HAP-1 (cell line): ENCODE measurements around the gene GRP.

Experiments
- DNase-seq, 2 experiments: peaks; one replicate each; pipeline ENCODE4 v3.0.0-alpha.2; 2016 to 2020; ENCODE audit warnings: low spot score in 2 of 2
- H3K27me3 ChIP-seq: fragments of 250-450 bp; sonication (Bioruptor Pico); 2 replicates; pipeline ENCODE4 v1.5.1; 2020; ENCODE audit warnings: low read depth, mild to moderate bottlenecking, moderate library complexity
- H3K36me3 ChIP-seq: fragments of 250-450 bp; sonication (Bioruptor Pico); replicated peaks from 2 replicates; pipeline ENCODE4 v1.5.1; 2020; ENCODE audit warnings: mild to moderate bottlenecking
- H3K4me1 ChIP-seq: fragments of 250-450 bp; sonication (Bioruptor Pico); 2 replicates; pipeline ENCODE4 v1.5.1; 2020; ENCODE audit warnings: mild to moderate bottlenecking
- H3K4me3 ChIP-seq: fragments of 250-450 bp; sonication (Bioruptor Pico); 2 replicates; pipeline ENCODE4 v1.5.1; 2020; ENCODE audit warnings: mild to moderate bottlenecking, moderate library complexity
- H3K9me3 ChIP-seq: fragments of 250-450 bp; sonication (Bioruptor Pico); 2 replicates; pipeline ENCODE4 v1.5.1; 2020; ENCODE audit warnings: mild to moderate bottlenecking, moderate library complexity
- in situ Hi-C: fragments of 300-500 bp; cut with MboI; formaldehyde crosslinking; loops from 3 replicates; pipeline ENCODE4 v1.14.3; 2020; ENCODE audit warnings: low sequenced_read_pairs, inconsistent platforms, mixed read lengths

GRP gene

DNA sequence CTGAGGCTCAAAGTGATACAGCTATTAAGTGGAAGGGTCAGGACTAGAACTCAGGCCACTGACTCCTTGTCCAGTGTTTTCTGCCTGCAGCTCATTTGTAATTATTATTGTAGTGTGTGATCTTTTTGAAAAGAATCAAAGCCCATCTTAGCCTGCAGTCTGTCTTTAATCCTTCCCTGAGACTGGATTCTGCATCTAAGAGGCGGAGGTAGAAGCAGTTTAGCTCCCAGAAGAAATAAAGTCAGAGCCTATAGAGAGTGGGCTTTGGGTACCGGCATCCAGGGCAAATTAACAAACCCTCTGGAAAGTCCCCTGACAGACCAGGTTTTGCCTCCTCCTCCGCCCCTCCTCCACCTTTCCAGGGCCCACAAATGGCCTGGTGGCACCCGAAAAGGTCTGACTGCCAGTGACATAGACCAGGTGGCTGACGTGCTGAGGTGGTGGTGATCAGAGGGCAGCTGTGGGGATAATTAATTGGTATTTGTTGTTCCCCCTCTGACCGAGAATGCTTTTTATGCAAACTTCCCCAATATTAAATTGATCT lies 55.5 kb downstream of the GRP start:
- no peak for DNase-seq
- Histone ChIP-seq H3K9me3 (no peaks in the 10 kb centered on the region), H3K27me3 (peaks cover 57% of the 10 kb centered on the region), H3K36me3 (no peaks in the 10 kb centered on the region), H3K4me1 (no peaks in the 10 kb centered on the region), H3K4me3 (no peak overlapping the region)
- in situ Hi-C loops = no loop called here

DNA sequence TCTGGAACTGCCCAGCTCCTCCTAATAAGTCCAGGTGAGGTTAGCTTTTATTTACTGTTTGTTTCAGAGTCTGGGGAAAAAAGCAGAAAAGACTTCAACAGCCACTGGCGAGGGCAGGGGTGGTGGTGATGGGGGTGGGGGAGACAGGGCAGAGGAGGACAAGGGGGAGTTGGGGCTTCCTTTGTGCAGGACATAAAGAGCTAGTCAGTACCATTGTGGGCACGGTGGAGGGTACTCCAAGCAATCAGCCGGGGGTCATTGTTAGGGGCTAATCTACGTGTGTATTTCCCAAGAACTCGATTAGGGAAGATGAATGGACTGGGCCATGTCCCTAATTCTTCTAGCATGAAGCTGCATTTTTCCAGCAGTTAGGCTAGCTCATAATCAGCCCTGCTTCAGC lies 56.1 kb downstream of the GRP start:
- Histone ChIP-seq H3K9me3 (no peaks in the 10 kb centered on the region), H3K4me3 (no peak overlapping the region), H3K27me3 (peaks cover 52% of the 10 kb centered on the region), H3K36me3 (no peaks in the 10 kb centered on the region), H3K4me1 (no peaks in the 10 kb centered on the region)
- in situ Hi-C loops = no loop called here
- DNase-seq = no peak

DNA sequence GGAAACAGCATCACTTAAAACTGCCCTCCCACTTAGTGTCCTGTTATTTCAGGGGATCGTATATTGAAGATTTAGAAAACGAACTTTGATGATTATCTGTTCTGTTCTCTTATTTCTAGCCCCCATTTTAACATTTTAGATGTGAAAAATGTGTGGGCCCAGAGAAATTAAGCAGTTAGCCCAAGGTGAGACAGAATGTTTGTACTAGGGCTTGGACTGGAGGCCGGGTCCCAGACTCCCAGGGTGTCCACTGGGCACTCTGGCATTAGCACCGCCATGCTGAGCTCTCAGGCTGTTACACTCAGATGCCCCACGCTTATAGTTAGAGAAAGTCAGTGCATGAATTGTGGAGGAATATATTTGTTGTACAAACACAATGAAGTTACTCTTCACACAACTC lies 58.8 kb downstream of the GRP start:
- Histone ChIP-seq H3K9me3 (no peaks in the 10 kb centered on the region), H3K4me3 (no peak overlapping the region), H3K27me3 (peaks cover 40% of the 10 kb centered on the region), H3K4me1 (no peaks in the 10 kb centered on the region), H3K36me3 (no peaks in the 10 kb centered on the region)
- DNase-seq = no peak
- in situ Hi-C loops = no loop called here

DNA sequence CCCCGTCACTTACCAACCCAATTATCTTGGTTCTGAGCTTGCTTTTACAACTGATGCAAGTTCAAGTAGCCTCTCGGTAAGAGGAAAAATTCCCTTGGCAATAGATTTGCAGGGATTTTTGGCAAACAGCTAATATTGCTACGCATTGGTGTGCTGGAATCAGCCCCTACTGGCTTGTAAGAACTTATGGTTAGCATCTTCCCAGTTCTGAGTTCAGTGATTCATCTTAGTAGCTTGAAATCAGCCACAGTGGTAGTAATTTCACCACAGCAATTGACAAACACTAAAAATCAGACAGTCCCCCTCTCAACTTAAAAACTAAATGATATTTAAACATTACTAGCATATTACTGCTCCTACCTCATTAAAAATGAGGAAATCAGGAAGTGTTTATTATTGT lies 59.2 kb downstream of the GRP start:
- no peak for DNase-seq
- H3K27me3 ChIP-seq = peaks cover 37% of the 10 kb centered on the region
- no peaks in the 10 kb centered on the region for H3K4me1 ChIP-seq
- in situ Hi-C loops = no loop called here
- H3K4me3 ChIP-seq = no peak overlapping the region
- no peaks in the 10 kb centered on the region for H3K9me3 ChIP-seq
- no peaks in the 10 kb centered on the region for H3K36me3 ChIP-seq

DNA sequence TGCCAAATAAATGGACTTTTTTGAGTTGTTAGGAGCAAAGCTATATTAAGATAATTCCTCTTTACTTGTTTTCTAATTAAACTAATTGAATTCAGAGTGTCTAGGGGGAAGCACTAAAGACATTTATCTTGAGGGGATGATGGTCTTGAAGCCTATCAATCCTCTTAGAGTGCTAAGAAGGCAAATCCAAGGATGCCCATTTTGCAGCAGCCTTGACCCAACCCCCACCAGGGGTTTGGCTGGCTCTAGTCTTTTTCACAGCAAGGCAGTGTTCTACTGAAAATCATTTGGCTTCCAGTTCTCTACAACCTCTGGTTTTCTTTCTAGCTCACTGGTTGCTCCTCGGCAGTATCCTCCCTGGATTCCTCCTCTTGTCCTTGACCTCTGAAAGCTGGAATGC lies 59.8 kb downstream of the GRP start:
- H3K4me3 ChIP-seq = no peak overlapping the region
- no peaks in the 10 kb centered on the region for H3K9me3 ChIP-seq
- no peak for DNase-seq
- H3K36me3 ChIP-seq = no peaks in the 10 kb centered on the region
- H3K27me3 ChIP-seq = peaks cover 37% of the 10 kb centered on the region
- in situ Hi-C loops = no loop called here
- H3K4me1 ChIP-seq = no peaks in the 10 kb centered on the region
